NCI-H1105 treated with DMSO at 0.1 percent for 48 hours (cell line): Measurements from ENCODE around the gene FIGLA.
"Not testable (repeated sequence)": the region's sequence is repeated elsewhere in the genome, so short reads cannot be mapped to it uniquely, and the experiment has no call there.

Experiments used
- DNase-seq: peaks from one replicate; lab custom pipeline; 2025; lab: John Stamatoyannopoulos, UW

FIGLA gene

DNA sequence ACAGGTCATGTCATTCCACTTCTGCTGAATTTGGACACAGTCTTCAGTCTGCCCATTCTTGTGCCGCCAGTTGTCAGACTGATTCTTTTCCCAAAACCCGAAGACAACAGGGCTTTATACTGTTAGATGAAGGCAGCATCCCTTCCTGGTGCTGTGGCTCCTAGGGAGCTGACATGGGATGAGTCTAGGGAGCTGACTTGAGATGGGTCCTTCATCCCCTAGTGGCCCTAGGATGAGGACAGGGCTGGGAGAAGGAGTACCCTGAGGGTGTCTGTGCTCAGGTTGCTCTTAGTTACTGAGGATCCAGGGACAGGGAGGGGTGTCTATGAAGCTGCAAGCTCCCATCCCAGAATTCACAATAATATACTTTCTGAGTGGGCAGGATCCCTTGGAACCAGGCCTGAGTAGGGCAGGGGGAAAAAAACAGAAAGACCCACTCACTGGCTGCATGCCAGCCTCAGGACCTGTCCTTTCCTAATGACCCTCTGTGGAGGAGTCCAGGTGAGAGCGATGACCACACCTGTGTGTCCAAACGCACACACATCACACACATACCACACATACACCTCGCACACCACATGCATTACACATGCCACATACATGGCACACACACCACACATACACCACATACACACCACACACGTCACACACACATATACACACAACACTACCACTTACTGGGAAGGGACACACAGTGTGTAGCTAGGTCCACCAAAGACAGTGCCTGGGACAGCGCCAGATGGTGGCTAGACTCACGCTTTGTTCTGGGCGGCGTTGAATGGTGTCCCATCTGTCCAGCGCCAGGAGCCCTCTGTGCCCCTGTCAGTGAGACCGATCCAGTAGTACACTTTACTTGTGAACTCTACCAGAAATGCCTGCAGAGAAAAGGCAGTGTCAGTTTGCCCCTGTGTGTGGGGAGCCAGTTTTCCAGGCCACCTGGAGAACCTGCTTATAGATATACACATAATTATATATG, 18.8 kb upstream of the FIGLA start:
- no peak for DNase-seq

DNA sequence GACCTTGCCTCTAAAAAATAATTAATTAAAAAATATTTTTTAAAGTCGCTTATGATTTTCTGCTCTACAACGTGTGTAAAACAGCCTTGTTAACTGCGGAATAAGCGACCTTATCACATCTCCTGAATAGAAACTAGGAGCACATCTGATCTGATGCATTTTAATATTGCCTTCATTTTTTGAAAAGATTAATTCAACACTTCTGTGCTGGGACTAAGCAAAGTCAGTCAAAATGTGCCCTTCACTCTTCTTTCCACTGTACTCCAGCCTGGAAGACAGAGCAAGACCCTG, 17.3 kb upstream of the FIGLA start:
- no peak for DNase-seq

DNA sequence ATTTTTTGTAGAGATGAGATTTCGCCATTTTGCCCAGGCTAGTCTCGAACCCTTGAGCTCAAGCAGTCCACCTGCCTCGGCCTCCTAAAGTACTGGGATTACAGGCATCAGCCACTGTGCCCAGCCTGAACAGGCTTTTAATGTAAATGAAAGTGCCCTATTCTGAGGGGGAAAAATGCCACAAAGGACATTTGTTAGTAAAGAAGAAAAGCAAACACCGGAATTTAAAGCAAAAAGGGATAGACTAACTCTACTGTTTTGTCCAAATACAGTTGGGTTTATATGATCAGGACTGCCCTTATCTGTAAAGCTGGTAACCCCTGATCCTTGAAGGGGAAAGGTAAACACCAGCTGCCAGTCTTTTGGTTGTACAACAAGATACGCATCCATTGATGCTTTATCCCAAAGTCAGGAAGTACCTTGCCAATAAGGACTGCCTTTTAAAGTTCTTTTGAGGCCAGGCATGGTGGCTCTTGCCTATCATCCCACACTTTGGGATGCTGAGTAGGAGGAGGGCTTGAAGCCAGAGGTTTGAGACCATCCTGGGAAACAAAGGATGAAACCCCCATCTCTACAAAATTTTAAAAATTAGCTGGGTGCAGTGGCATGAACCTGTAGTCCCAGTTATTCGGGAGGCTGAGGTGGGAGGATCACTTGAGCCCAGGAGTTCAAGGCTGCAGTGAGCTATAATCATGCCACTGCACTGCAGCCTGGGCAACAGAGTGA, 16.8 kb upstream of the FIGLA start:
- DNase-seq = no peak

DNA sequence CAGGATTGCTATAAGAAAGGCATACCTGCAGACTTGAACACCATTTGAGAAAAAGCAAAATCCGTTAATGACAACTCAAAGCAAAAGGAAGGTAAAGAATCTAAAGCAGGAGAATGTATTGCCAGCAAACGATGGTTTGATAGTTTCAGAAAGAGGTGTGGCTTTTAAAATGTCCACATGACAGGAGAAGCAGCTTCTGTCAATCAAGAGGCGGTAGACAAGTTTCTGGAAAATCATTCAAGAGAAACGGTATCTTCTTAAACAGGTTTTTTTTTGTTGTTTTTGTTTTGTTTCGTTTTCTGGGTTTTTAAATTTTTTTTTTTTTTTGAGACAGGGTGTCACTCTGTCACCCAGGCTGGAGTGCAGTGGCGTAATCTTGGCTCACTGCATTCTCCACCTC, 16.2 kb upstream of the FIGLA start:
- no peak for DNase-seq

DNA sequence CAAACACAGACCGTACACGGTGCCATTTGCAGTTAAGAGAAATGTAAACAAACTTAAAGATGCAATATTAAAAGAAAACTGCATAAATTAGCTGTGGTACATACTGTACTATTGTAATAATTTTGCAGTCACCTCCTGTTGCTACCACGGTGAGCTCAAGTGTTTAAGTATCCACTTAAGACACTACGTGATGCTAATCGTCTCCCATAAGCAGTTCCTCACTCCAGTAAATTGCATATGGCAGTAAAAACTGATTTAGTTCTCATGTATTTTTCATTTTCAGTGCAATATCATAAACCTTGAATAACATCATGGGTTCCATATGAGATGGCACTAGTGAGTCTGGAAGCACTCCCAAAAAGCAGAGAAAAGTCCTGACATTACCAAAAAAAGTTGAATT, 15.6 kb upstream of the FIGLA start:
- peak; percentile 78 for DNase-seq

DNA sequence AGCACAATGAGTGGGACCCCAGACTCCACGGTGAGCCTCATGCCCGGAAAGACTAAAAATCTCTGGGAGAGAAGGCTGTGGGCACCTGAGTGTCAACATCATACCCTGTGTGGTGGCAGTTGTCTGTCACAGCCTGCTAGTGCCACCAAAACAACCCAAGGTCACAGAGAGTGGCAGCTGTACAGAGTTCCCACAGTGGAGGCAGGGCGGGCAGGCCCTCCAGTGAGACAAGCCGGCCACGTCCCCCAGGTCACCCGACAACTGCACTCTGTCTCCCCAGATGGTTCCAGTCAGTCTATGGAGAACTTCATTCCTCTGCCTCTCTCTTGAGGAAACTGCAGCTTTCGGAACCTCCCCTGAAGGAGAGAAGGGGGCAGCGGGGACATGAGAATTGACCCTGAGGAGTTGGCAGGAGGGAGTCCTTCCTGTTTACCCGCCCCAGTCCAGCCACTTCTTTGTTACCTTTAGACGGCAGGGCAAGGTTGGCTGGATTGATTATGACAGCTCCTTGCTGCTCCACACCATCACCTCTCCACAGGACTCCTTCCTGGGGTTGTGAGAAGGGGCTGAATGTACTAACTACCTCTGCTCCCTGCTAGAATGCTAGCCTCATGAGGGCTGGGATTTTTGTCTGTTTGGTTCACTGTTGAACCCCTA, 11.3 kb upstream of the FIGLA start:
- no peak for DNase-seq

DNA sequence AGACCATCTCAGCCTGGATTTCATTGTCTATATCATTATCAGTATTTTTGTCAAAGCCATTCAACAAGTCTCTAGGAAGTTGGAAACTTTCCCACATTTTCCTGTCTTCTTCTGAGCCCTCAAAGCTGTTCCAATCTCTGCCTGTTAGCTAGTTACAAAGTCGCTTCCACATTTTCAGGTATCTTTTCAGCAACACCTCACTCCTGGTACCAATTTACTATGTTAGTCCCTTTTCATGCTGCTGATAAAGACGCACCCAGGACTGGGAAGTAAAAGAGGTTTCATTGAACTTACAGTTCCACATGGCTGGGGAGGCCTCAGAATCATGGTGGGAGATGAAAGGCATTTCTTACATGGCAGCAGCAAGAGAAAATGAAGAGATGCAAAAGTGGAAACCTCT, 9.3 kb upstream of the FIGLA start:
- DNase-seq = no peak

DNA sequence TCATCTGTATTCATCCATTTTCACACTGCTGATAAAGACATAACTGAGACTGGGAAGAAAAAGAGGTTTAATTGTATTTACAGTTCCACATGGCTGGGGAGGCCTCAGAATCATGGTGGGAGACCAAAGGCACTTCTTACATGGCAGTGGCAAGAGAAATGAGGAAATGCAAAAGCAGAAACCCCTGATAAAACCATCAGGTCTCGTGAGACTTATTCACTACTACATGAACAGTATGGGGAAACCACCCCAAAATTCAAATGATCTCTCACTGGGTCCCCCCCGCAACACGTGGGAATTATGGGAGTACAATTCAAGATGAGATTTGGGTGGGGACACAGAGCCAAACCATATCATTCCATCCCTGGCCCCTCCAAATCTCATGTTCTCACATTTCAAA, 7.6 kb upstream of the FIGLA start:
- DNase-seq = not testable (repeated sequence)

DNA sequence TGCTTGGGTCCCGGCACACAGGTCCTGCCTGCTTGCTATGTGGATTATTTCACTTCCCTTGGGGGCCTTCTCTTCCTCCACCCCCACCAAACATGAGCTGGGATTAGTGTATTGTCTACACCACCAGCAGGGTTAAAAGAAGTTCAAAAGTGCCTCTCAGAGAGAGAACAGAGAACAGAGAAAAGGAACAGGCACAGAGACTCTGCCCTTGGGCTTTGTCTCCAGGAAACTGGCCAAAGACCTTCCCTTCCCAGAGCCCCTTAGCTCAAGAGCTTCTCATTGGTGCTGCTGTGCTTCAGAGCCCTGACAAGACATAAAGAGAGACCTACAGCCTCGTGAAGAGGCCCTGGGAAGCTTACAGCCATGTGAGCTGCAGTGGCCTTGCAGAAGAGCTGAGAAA, 7.1 kb upstream of the FIGLA start:
- no peak for DNase-seq

DNA sequence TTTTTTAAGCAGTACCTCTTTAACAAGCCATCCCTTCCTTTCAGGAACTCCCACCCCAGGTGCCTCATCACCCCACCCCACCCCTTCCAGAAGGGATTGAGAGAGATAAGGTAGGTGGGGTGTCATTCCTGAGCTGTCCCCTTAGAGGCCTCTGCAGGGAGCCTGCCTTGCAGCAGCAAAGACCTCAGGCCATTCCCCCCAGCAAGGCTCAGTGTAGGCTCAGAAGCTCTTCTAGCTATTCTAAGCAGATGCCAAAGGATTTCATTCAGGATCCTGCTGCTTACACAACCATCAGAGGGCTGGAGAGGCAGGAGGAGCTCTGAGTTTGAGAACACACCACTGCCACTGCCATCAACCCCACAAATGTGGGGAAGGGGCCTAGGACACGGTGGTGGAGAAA, 5.8 kb upstream of the FIGLA start:
- DNase-seq = no peak

DNA sequence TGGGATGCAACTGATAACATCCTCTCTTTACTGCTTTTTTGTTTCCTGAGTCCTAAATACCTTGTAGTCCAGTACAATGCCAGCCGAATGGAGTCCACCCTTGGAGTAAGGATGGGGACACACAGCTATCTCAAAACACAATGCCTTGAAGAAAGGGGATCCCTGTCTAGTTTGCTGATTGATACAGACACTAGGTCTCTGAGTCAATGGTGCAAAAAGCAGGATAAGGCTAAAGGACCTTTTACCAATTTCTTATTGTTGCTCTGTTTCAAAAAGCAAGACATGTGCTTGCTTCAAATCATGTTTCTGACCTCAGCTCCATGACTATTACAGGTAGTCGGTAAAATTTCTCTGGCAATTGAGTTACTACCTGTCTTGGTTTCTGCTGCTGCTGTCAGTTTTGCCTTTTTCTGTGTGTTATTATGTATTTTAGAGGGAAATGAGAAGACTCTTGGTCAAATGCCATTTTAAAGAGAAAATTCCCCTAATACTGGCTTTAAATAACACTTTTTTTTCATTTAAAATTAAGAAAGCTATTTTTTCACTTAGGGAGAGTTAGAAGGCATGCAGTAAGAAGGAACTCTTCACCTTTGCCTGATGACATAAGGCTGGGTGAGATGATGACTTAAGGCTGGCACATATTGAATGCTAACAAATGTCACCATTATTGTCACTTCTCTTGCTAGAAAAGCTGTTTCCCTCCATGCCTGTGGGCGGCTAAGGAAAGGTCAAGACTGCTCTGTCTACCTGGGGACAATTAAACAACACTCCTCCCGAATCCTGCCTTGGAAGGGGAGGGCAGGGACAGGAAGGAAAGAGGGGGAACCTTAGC, 4.9 kb upstream of the FIGLA start:
- no peak for DNase-seq

DNA sequence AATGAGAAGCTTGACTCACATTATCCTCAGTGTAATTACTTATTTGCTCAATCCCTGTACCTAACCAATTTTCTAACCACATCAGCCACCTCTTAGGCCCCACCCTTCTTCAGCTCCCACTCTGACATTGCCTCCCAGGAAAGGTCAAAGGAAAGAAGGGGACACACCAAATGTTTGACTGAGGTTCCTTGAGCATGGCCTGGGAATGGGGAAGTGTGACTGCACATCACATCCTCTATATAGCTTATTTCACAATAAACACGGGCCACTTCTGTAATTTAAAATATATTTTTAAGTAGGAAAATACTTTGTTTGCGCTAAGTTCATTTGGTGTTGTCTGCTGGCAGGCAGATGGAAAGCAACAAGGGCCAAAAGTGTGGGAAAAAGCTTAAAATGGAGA, 3.0 kb upstream of the FIGLA start:
- DNase-seq = no peak

DNA sequence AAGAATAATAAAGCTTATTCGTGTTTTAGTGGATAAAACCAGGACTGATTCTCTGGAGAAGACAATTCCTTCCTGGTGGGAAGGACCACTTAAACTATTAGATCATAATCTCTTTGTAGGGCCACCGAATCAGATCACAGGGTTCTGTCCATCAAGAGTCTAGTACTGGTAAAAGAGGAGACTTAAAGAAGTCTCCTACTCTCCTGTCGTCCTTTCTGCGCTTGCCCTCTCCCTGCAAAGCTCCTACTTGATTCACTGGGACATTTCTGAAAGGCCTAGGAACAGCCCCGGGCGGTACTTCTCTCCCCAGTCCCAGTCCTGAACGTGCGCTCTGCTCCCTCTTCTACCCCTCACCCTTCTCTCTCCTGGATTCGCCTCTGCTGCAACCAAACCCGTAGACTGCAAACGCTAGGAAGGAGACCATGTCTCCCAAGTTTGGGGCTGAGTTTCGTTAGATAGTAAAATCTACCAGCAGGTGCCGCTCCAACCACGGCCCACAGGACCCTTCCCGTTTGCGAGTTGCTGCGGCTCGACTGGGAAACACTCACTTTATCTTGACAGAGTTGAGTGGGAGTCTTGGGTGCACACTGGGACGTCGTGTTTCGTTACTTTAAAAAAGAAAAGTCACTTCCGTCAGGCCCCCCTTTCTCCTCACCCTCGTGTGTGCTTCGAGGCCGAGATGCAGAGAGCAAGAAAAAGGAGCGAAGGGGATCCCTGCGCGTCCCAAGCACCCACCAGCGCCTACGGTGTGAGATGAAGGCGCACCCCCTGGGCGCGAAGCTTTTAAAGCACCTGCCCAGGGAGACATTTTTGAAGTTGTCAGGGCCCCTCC, 923 bp downstream of the FIGLA start:
- DNase-seq = peak; percentile 36

DNA sequence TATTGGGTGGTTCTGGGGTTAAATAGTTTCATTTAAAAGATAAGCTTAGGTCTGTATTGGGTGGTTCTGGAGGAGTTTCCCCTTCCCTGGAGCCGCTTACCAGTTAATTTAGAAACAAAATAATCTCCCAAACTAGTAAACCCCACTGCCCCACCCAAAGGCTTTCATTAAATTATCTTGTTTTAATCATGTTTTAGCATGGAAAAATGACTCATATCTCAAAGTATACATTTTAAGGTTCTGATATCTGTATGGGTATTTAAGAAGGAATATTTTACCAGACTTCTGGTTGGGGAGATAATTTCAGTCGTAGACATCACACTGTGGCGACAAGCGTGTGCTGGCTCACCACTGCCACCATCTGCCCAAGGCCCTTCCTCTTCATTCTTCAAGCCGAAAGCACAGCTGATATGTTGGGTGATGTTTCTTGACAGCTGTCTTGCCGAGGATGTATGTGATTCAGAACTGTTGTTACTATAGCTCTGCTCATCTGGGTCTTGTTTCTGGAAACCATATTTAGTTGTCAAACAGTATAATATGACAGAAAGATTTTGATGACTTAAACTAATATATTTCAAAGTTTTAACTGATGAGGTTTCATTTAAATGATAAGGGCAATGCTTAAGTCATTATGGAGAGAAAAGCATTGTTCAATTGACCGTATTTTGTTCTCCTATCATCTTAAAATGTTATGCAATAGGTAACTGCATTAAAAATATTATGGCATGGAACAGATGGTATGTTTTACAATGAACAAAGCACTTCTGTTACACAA, 5.1 kb downstream of the FIGLA start:
- DNase-seq = peak; percentile 55

DNA sequence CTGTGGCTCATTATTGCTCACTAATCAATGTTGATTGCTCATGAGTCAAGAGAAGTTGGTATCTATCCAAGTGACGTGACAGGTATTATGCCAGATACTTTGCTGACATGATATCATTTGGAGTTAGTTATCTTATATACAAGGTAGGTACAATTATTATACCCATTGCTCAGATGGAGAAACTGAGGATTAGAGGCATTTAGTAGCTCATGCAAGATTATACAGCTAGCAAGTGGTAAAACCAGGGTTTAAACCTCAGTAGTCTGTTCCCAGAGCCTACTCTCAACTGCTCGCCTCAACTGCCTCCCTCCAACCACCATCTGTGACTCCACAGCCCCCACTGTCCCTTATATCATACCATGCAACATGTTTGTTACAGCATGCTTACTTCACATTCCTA, 6.1 kb downstream of the FIGLA start:
- DNase-seq = no peak

DNA sequence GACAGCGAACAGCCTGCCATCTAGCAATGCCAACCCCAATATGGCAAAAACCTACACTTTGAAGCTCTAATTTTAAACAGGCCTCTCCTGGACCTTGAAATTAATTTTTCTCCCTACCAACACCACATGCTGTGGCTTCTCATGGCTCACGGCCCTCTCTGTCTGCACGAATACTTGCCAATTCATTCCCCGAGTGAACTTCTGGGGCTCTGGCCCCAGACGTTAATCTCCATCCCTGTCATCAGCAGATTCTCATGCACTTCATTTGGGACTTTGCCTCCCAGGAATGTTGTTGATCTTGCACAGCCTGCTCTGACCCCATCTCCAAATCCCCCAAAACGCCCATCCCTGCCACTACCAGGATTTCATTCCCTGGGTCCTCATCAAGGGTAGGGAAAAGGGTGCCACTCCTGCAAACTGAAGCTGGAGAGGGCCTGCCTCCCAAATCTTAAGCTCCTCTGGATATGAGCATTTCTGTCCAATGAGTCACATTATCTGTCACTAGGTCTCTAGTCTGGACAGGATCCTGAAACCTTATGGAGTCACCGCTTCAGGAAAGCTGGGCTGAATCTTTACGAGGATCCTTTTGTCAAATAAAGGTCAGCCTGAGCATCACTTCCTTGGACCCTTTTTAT, 10.4 kb downstream of the FIGLA start:
- no peak for DNase-seq

DNA sequence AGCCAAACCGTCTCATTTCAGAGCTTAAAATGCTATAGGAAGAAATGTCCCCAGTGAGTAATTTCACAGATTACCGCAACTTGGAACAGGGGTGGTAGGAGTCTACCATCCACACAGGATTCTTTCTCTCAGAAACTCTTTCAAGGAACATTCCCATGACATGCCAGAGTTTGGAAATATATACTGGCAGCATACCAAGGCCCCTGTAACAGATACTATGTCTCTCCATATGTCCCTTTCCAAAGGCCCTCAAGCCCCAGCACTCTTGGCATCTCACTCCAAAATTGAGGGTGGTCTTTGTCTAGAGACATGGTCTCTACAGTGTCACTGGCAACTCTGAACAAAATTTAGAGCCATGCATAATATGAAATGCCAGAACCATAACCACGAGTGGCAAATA, 11.0 kb downstream of the FIGLA start:
- no peak for DNase-seq

DNA sequence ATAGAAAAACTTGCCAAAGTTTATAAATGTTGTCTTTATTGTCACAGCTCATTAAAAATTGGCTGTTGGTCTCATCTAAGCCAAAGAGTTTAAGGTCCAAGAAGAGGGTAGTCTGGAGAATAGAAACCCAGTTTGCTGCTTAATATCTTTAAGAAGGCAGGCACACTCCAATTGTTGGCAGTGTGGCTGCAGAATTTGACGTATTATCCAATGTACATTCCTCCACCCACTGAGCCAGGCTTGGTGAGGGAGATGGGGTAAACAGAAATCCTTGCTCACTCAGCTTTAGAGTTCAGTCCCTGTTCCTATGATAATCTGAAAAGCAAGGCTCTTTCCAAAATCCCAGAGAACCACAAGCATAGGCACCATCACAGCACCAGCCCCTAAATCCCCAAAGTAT, 11.8 kb downstream of the FIGLA start:
- DNase-seq = no peak

DNA sequence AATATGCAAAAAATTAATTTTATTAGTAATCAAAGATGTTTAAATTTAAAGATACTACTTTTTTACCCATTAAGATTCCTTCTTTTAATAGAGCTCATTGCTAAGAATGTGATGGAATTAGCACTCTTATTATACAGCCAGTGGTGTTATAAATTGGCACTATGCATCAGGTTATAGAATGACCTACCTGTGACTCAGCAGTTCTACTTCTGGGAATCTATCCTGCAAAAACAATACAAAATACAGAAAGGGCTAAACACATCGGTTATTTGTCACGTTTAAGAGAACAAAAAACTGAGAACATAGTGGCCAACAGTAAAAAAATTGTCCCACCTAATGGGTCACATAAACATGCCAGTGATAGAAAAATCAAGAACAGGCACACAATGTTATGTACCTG, 13.0 kb downstream of the FIGLA start:
- no peak for DNase-seq

DNA sequence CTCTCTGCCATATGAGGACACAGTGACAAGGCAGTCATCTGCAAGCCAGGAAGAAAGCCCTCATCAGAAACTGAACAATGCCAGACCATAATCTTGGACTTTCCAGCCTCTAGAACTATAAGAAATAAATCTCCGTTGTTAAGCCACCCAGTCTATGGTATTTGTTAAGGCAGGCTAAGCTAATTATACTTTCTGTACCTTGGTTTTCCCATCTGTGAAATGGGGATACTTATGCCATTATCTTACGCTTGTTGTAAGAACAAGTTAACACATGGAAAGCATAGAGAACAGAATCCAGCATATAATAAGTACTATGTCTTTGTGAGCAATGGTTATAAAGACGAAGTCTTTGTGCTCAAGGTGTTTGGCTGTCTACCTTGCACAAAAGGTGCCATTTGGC, 14.2 kb downstream of the FIGLA start:
- DNase-seq = no peak
